Measurements from ENCODE around the gene FOXO4.
A peak's percentile ranks its signal among the peaks of the same experiment; 100 is the strongest.

FOXO4 gene

GRCh38 chrX:71117358-71117757, 21.7 kb downstream of the FOXO4 start:
- H3K4me3 ChIP-seq (ENCODE audit: low read depth, low read length): no peak overlapping the region
- DNase-seq (ENCODE audit: low read depth): no peak
- TF ChIP-seq CTCF (IDR thresholded peaks at IDR 0.05; ENCODE audit: insufficient read depth, low read depth, low read length, missing control alignments): no peak

- H3K4me3 ChIP-seq (ENCODE audit: low read depth, low read length): peak within 1 kb of the TSS; percentile 62
- TF ChIP-seq CTCF (IDR thresholded peaks at IDR 0.05; ENCODE audit: insufficient read depth, low read depth, low read length, missing control alignments): no peak
- DNase-seq (ENCODE audit: low read depth): peak; percentile 89
Observed at GRCh38 chrX:71118032-71118984, 22.7 kb downstream of the FOXO4 start, which contains the start of gene MED12. Gene MED12, plus strand, starts transcription at chrX:71118596. Its CDS starts 159 bp downstream, at chrX:71118755.

DNA sequence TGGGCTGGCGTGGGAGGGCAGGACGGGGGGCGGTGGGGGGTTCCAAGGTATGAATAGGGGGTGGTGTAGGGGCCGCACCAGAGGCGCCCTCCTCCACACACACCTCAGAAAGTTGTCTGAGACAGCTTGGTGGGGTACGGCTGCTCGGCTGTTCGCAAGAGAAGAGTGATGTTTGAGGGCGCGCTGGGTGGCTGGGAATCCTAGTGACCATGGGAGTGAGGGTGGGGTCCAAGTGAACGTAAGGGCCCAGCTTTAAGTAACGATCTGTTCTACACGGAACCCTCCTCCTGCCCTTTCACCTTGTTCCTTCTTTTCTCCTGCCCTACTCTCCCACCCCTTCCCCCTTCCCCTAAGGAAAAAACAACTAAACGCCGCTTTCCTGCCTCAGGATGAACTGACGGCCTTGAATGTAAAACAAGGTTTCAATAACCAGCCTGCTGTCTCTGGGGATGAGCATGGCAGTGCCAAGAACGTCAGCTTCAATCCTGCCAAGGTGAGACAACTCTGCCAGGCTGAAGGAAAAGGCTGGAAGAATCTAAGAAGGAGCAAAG, 23.4 kb downstream of the FOXO4 start:
- no peak for TF ChIP-seq CTCF (IDR thresholded peaks at IDR 0.05; ENCODE audit: insufficient read depth, low read depth, low read length, missing control alignments)
- no peak for DNase-seq (ENCODE audit: low read depth)
- H3K4me3 ChIP-seq (ENCODE audit: low read depth, low read length): peak overlapping the region; percentile 62

DNA sequence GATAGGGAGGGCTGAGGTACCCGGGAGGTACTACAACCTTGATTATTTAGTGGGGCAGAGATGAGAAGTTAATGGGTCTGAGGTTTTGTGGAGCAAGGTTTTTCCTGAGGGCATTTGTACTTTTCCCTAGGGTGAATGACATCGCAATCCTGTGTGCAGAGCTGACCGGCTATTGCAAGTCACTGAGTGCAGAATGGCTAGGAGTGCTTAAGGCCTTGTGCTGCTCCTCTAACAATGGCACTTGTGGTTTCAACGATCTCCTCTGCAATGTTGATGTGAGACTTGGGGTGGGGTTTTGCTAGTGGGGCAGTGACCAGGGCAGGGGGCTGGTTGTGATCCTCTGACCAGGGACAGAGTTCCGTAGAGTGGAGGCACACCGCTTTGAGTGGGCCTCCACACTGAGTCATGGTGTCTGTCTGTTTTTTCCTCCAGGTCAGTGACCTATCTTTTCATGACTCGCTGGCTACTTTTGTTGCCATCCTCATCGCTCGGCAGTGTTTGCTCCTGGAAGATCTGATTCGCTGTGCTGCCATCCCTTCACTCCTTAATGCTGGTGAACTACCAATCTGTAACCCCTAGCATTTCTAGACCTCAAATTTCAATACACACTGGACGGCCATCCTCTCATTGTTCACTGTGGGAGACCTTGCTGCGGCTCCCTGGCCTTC, 32.6 kb downstream of the FOXO4 start:
- TF ChIP-seq CTCF (IDR thresholded peaks at IDR 0.05; ENCODE audit: insufficient read depth, low read depth, low read length, missing control alignments): no peak
- DNase-seq (ENCODE audit: low read depth): no peak
- H3K4me3 ChIP-seq (ENCODE audit: low read depth, low read length): no peak overlapping the region

DNA sequence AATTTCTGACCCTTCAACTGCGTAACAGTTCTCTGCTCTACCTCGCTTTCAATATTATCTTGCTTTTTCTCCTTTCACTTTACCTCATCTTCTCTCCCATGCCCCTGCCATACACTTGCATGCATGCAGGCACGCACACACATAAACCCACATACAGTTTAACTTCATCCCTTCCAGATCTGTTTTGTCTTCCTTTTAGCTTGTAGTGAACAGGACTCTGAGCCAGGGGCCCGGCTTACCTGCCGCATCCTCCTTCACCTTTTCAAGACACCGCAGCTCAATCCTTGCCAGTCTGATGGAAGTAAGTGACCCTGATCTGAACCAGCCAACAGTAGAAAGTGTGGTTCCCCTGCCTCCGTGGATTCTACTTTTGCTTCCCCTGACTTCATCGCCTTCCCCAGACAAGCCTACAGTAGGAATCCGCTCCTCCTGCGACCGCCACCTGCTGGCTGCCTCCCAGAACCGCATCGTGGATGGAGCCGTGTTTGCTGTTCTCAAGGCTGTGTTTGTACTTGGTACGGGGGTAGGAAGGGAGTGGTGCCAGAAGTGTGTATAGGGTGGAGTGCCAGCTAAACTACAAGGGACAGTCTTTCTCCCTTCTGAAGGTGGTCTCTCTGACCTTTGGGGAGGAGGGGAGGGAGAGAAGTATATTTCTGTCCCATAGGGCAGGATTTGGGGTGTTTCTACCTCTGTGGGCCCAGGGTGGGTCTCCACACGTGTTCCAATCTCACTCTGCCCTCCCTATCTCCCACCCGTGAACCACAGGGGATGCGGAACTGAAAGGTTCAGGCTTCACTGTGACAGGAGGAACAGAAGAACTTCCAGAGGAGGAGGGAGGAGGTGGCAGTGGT, 33.5 kb downstream of the FOXO4 start:
- no peak overlapping the region for H3K4me3 ChIP-seq (ENCODE audit: low read depth, low read length)
- peak; percentile 68 for DNase-seq (ENCODE audit: low read depth)
- TF ChIP-seq CTCF (IDR thresholded peaks at IDR 0.05; ENCODE audit: insufficient read depth, low read depth, low read length, missing control alignments): peak; percentile 72

- no peak for DNase-seq (ENCODE audit: low read depth)
- H3K4me3 ChIP-seq (ENCODE audit: low read depth, low read length): no peak overlapping the region
- no peak for TF ChIP-seq CTCF (IDR thresholded peaks at IDR 0.05; ENCODE audit: insufficient read depth, low read depth, low read length, missing control alignments)
Observed at GRCh38 chrX:71131510-71131909, 35.9 kb downstream of the FOXO4 start.
